GM23338 (cell line): ENCODE results near the gene NAT14. TPM values are rescaled to one million over a fixed set of nuclear protein-coding genes. Genes with fewer than 3 reads are reported as not detected.

ENCODE experiments used
- ATAC-seq: fragments of 200-7000 bp; cut with Tn5 transposase; 3 replicates; pipeline ENCODE4 v1.9.1; 2020
- DNase-seq: peaks from one replicate; pipeline ENCODE4 v3.0.0-alpha.2; 2015; ENCODE audit warnings: low spot score
- H2AFZ ChIP-seq: fragments of 200-600 bp; sonication (generic); 2 replicates; pipeline ENCODE4 v1.8.0; 2016; ENCODE audit warnings: antibody characterized with exemption, mild to moderate bottlenecking, moderate library complexity
- H3F3A ChIP-seq: fragments of 200-600 bp; sonication (generic); replicated peaks from 2 replicates; pipeline ENCODE4 v1.8.0; 2017; ENCODE audit warnings: antibody characterized with exemption, mixed run types, low read depth
- H3K27ac ChIP-seq: fragments of 200-600 bp; sonication (generic); 2 replicates; pipeline ENCODE4 v1.6.1; 2016; ENCODE audit warnings: low read depth
- H3K27me3 ChIP-seq: fragments of 200-600 bp; sonication (generic); 2 replicates; pipeline ENCODE4 v1.8.0; 2016; ENCODE audit warnings: mild to moderate bottlenecking, mixed run types, moderate library complexity; ENCODE audit not compliant: insufficient read depth
- H3K36me3 ChIP-seq: fragments of 200-600 bp; sonication (generic); 2 replicates; pipeline ENCODE4 v1.8.0; 2016; ENCODE audit warnings: mild to moderate bottlenecking; ENCODE audit not compliant: insufficient read depth
- H3K4me1 ChIP-seq: fragments of 200-600 bp; sonication (generic); 2 replicates; pipeline ENCODE4 v1.8.0; 2016; ENCODE audit warnings: mild to moderate bottlenecking, moderate library complexity; ENCODE audit not compliant: insufficient read depth
- H3K4me2 ChIP-seq: fragments of 200-600 bp; sonication (generic); 2 replicates; pipeline ENCODE4 v1.7.1; 2017; ENCODE audit warnings: mixed run types
- H3K4me3 ChIP-seq: fragments of 200-600 bp; sonication (generic); 2 replicates; pipeline ENCODE4 v1.6.1; 2016; ENCODE audit warnings: mixed run types
- H3K79me2 ChIP-seq: fragments of 200-600 bp; sonication (generic); replicated peaks from 2 replicates; pipeline ENCODE4 v1.8.0; 2017; ENCODE audit warnings: mild to moderate bottlenecking; ENCODE audit not compliant: insufficient read depth
- H3K9me2 ChIP-seq: fragments of 200-600 bp; sonication (generic); 2 replicates; pipeline ENCODE4 v1.8.0; 2017; ENCODE audit not compliant: insufficient read depth
- H4K20me1 ChIP-seq: fragments of 200-600 bp; sonication (generic); replicated peaks from 2 replicates; pipeline ENCODE4 v1.8.0; 2017; ENCODE audit warnings: mild to moderate bottlenecking; ENCODE audit not compliant: insufficient read depth
- H3K27ac Mint-ChIP-seq: 2 replicates; pipeline ENCODE4 v1.8.0; 2020; ENCODE audit warnings: inconsistent platforms, mild to moderate bottlenecking, moderate library complexity, mixed read lengths
- H3K27me3 Mint-ChIP-seq: 3 replicates; pipeline ENCODE4 v1.8.0; 2022; ENCODE audit warnings: low read depth, mild to moderate bottlenecking, moderate library complexity, mixed read lengths, inconsistent platforms; ENCODE audit not compliant: insufficient read depth, poor library complexity
- H3K36me3 Mint-ChIP-seq: 3 replicates; pipeline ENCODE4 v1.8.0; 2021; ENCODE audit warnings: low read depth, mild to moderate bottlenecking, inconsistent platforms, moderate library complexity, mixed read lengths
- H3K4me1 Mint-ChIP-seq: 3 replicates; pipeline ENCODE4 v1.8.0; 2020; ENCODE audit warnings: mild to moderate bottlenecking, inconsistent platforms, mixed read lengths
- H3K4me3 Mint-ChIP-seq: 3 replicates; pipeline ENCODE4 v1.8.0; 2021; ENCODE audit warnings: moderate library complexity, mild to moderate bottlenecking, inconsistent platforms, mixed read lengths
- H3K9me3 Mint-ChIP-seq: 3 replicates; pipeline ENCODE4 v1.8.0; 2020; ENCODE audit warnings: moderate library complexity, mild to moderate bottlenecking, inconsistent platforms, mixed read lengths
- CREB1 ChIP-seq: fragments of 250-450 bp; sonication (Bioruptor Pico); IDR thresholded peaks from 2 replicates; pipeline ENCODE4 v1.5.0; 2020; ENCODE audit warnings: low read depth, mild to moderate bottlenecking, moderate library complexity
- CTCF ChIP-seq, 2 experiments: fragments of 200-600 bp in 1 of 2; sonication (generic) in 1 of 2; conservative IDR thresholded peaks; 2 replicates each; pipeline versions ENCODE4 v1.5.1 to v1.6.1; 2016 to 2017; ENCODE audit warnings: antibody characterized with exemption in 2 of 2, low read depth in 2 of 2, mild to moderate bottlenecking in 2 of 2, moderate library complexity in 1 of 2
- ETS1 ChIP-seq: IDR thresholded peaks from 2 replicates; pipeline ENCODE4 v1.6.1; 2016; ENCODE audit warnings: antibody characterized with exemption
- EZH2 ChIP-seq: fragments of 200-600 bp; sonication (generic); IDR thresholded peaks from one replicate; pipeline ENCODE4 v1.8.0; 2017; ENCODE audit warnings: antibody characterized with exemption, mild to moderate bottlenecking, low read depth; ENCODE audit not compliant: unreplicated experiment
- EZH2phosphoT487 ChIP-seq: fragments of 200-600 bp; sonication (generic); IDR thresholded peaks from one replicate; pipeline ENCODE4 v1.8.1; 2018; ENCODE audit warnings: antibody characterized with exemption; ENCODE audit not compliant: unreplicated experiment
- JUNB ChIP-seq: IDR thresholded peaks from one replicate; pipeline ENCODE4 v1.6.1; 2016; ENCODE audit warnings: antibody characterized with exemption; ENCODE audit not compliant: unreplicated experiment
- NANOG ChIP-seq: IDR thresholded peaks from 2 replicates; pipeline ENCODE4 v1.6.1; 2016; ENCODE audit warnings: antibody characterized with exemption, borderline replicate concordance
- POLR2AphosphoS5 ChIP-seq: IDR thresholded peaks from 2 replicates; pipeline ENCODE4 v1.6.1; 2016; ENCODE audit warnings: antibody characterized with exemption, low read depth
- STAT1 ChIP-seq: IDR thresholded peaks from one replicate; pipeline ENCODE4 v1.6.1; 2016; ENCODE audit warnings: antibody characterized with exemption; ENCODE audit not compliant: unreplicated experiment
- ZNF114 ChIP-seq: fragments of 250-450 bp; sonication (Bioruptor Pico); IDR thresholded peaks from 2 replicates; pipeline ENCODE4 v1.5.0; 2020; ENCODE audit warnings: mild to moderate bottlenecking, moderate library complexity
- ZNF331 ChIP-seq: fragments of 250-450 bp; sonication (Bioruptor Pico); IDR thresholded peaks from 2 replicates; pipeline ENCODE4 v1.5.0; 2020; ENCODE audit warnings: low read depth, mild to moderate bottlenecking, moderate library complexity
- polyA plus RNA-seq: library from polyadenylated mRNA; unstranded; fragments of >200 nt; fragmentation: Nextera tagmentation; extraction: Ambion mirVana; gene quantifications from 2 replicates; pipeline ENCODE4 v1.2.1, GENCODE V29; 2016
- total RNA-seq: library from RNA; depleted of rRNA; stranded (reverse); fragments of >200 nt; shearing (Covaris generic); gene quantifications from 2 replicates; pipeline ENCODE4 v1.2.3, GENCODE V29; 2014
- TF ChIP-seq, protein P1 (sequence below): fragments of 250-450 bp; sonication (Bioruptor Pico); IDR thresholded peaks from 2 replicates; pipeline ENCODE4 v1.5.0; 2020; ENCODE audit warnings: mild to moderate bottlenecking, moderate library complexity
- TF ChIP-seq, protein P2 (sequence below): IDR thresholded peaks from one replicate; pipeline ENCODE4 v1.6.1; 2018; ENCODE audit warnings: antibody characterized with exemption; ENCODE audit not compliant: unreplicated experiment

The NAT14 gene
- total and polyA plus RNA-seq, 2 experiments from 2014 or later, result 27.8 to 39.6 TPM

GRCh38 chr19:55481794-55482155 lies 3.2 kb upstream of the NAT14 start:
- H3K79me2 ChIP-seq, result peaks cover 9% of the 10 kb centered on the region
- peak; percentile 18 for ATAC-seq

More at GRCh38 chr19:55481794-55482155, 3.2 kb upstream of the NAT14 start:
- Histone ChIP-seq H3K36me3 (no peaks in the 10 kb centered on the region), H3F3A (peaks cover 12% of the 10 kb centered on the region), H3K9me2 (no peaks in the 10 kb centered on the region), H3K27me3 (no peaks in the 10 kb centered on the region), H3K4me1 (peaks cover 11% of the 10 kb centered on the region; the same call in 1 of the 2 replicates), H3K27ac (no peak overlapping the region), H3K4me2 (peak overlapping the region; percentile 66; the same call in 1 of the 2 replicates), H3K4me3 (peak overlapping the region; percentile 44; the same call in 1 of the 2 replicates), H4K20me1 (no peaks in the 10 kb centered on the region), H2AFZ (no peak overlapping the region)
- TF ChIP-seq STAT1 (no peak), ZNF114 (CRISPR knock-in tag) (no peak), NANOG (no peak), EZH2 (no peak), CREB1 (no peak), EZH2phosphoT487 (no peak), ZNF331 (CRISPR knock-in tag) (no peak), POLR2AphosphoS5 (no peak), ETS1 (no peak), JUNB (no peak), CTCF (conservative IDR thresholded peaks at IDR 0.05; ENCODE audit: low read depth in 2 of 2) (no peak)
- TF ChIP-seq, protein P1, sequence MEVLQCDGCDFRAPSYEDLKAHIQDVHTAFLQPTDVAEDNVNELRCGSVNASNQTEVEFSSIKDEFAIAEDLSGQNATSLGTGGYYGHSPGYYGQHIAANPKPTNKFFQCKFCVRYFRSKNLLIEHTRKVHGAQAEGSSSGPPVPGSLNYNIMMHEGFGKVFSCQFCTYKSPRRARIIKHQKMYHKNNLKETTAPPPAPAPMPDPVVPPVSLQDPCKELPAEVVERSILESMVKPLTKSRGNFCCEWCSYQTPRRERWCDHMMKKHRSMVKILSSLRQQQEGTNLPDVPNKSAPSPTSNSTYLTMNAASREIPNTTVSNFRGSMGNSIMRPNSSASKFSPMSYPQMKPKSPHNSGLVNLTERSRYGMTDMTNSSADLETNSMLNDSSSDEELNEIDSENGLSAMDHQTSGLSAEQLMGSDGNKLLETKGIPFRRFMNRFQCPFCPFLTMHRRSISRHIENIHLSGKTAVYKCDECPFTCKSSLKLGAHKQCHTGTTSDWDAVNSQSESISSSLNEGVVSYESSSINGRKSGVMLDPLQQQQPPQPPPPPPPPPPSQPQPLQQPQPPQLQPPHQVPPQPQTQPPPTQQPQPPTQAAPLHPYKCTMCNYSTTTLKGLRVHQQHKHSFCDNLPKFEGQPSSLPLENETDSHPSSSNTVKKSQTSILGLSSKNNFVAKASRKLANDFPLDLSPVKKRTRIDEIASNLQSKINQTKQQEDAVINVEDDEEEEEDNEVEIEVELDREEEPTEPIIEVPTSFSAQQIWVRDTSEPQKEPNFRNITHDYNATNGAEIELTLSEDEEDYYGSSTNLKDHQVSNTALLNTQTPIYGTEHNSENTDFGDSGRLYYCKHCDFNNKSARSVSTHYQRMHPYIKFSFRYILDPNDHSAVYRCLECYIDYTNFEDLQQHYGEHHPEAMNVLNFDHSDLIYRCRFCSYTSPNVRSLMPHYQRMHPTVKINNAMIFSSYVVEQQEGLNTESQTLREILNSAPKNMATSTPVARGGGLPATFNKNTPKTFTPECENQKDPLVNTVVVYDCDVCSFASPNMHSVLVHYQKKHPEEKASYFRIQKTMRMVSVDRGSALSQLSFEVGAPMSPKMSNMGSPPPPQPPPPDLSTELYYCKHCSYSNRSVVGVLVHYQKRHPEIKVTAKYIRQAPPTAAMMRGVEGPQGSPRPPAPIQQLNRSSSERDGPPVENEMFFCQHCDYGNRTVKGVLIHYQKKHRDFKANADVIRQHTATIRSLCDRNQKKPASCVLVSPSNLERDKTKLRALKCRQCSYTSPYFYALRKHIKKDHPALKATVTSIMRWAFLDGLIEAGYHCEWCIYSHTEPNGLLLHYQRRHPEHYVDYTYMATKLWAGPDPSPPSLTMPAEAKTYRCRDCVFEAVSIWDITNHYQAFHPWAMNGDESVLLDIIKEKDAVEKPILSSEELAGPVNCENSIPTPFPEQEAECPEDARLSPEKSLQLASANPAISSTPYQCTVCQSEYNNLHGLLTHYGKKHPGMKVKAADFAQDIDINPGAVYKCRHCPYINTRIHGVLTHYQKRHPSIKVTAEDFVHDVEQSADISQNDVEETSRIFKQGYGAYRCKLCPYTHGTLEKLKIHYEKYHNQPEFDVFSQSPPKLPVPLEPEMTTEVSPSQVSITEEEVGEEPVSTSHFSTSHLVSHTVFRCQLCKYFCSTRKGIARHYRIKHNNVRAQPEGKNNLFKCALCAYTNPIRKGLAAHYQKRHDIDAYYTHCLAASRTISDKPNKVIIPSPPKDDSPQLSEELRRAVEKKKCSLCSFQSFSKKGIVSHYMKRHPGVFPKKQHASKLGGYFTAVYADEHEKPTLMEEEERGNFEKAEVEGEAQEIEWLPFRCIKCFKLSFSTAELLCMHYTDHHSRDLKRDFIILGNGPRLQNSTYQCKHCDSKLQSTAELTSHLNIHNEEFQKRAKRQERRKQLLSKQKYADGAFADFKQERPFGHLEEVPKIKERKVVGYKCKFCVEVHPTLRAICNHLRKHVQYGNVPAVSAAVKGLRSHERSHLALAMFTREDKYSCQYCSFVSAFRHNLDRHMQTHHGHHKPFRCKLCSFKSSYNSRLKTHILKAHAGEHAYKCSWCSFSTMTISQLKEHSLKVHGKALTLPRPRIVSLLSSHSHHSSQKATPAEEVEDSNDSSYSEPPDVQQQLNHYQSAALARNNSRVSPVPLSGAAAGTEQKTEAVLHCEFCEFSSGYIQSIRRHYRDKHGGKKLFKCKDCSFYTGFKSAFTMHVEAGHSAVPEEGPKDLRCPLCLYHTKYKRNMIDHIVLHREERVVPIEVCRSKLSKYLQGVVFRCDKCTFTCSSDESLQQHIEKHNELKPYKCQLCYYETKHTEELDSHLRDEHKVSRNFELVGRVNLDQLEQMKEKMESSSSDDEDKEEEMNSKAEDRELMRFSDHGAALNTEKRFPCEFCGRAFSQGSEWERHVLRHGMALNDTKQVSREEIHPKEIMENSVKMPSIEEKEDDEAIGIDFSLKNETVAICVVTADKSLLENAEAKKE (CRISPR knock-in tag), result no peak
- TF ChIP-seq, protein P2, sequence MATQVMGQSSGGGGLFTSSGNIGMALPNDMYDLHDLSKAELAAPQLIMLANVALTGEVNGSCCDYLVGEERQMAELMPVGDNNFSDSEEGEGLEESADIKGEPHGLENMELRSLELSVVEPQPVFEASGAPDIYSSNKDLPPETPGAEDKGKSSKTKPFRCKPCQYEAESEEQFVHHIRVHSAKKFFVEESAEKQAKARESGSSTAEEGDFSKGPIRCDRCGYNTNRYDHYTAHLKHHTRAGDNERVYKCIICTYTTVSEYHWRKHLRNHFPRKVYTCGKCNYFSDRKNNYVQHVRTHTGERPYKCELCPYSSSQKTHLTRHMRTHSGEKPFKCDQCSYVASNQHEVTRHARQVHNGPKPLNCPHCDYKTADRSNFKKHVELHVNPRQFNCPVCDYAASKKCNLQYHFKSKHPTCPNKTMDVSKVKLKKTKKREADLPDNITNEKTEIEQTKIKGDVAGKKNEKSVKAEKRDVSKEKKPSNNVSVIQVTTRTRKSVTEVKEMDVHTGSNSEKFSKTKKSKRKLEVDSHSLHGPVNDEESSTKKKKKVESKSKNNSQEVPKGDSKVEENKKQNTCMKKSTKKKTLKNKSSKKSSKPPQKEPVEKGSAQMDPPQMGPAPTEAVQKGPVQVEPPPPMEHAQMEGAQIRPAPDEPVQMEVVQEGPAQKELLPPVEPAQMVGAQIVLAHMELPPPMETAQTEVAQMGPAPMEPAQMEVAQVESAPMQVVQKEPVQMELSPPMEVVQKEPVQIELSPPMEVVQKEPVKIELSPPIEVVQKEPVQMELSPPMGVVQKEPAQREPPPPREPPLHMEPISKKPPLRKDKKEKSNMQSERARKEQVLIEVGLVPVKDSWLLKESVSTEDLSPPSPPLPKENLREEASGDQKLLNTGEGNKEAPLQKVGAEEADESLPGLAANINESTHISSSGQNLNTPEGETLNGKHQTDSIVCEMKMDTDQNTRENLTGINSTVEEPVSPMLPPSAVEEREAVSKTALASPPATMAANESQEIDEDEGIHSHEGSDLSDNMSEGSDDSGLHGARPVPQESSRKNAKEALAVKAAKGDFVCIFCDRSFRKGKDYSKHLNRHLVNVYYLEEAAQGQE, result no peak
- no peak for DNase-seq
- Mint-ChIP-seq H3K27me3 (peaks cover 14% of the 10 kb centered on the region), H3K4me1 (peaks cover 33% of the 10 kb centered on the region), H3K9me3 (peaks cover 3% of the 10 kb centered on the region; the same call in 2 of the 3 replicates), H3K36me3 (peaks cover 9% of the 10 kb centered on the region; the same call in 2 of the 3 replicates), H3K4me3 (peak overlapping the region; percentile 43; the same call in 2 of the 3 replicates), H3K27ac (no peak overlapping the region)
